IPS-15b (cell line): ENCODE measurements around the gene GRN.

Source experiments
- H3K27me3 ChIP-seq: one replicate; pipeline ENCODE4 v1.6.1; 2013; ENCODE audit warnings: low read length; ENCODE audit not compliant: control insufficient read depth, insufficient read depth
- H3K36me3 ChIP-seq: one replicate; pipeline ENCODE4 v1.6.1; 2013; ENCODE audit warnings: low read length; ENCODE audit not compliant: control insufficient read depth, insufficient read depth
- H3K4me1 ChIP-seq: one replicate; pipeline ENCODE4 v1.6.1; 2013; ENCODE audit warnings: mild to moderate bottlenecking, low read length; ENCODE audit not compliant: control insufficient read depth, insufficient read depth
- H3K4me3 ChIP-seq: one replicate; pipeline ENCODE4 v1.5.1; 2013; ENCODE audit warnings: low read depth, low read length
- H3K9ac ChIP-seq: one replicate; pipeline ENCODE4 v1.6.1; 2013; ENCODE audit warnings: low read depth, mild to moderate bottlenecking, low read length
- H3K9me3 ChIP-seq: one replicate; pipeline ENCODE4 v1.6.1; 2013; ENCODE audit warnings: mild to moderate bottlenecking, low read length; ENCODE audit not compliant: control insufficient read depth, insufficient read depth

Gene GRN

DNA sequence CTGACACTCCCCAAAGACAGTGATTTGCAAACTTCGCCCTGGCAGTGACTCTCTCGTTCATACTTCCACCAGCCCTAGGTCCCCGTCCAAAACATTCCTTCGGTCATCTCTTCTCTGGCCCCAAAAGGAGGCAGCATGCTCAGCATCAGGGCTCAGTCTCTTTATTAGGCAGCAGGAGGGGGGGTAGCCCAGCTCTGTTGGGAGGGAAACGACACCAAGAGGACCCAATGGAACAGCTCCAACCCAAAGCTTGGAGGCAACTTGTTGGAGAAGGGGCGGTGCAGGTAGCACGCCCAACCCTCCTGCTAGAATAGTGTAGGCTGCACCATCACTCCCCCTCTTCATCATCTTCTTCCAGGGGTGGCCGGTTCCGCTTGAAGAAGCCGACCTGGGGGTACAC is 26.9 kb downstream of the GRN start:
- Histone ChIP-seq H3K4me1 (no peaks in the 10 kb centered on the region), H3K36me3 (no peaks in the 10 kb centered on the region), H3K4me3 (no peak overlapping the region), H3K9ac (no peak overlapping the region), H3K27me3 (peaks cover 2% of the 10 kb centered on the region), H3K9me3 (no peaks in the 10 kb centered on the region)

- peaks cover 2% of the 10 kb centered on the region for H3K27me3 ChIP-seq
- H3K9ac ChIP-seq: no peak overlapping the region
- H3K4me1 ChIP-seq: no peaks in the 10 kb centered on the region
- no peaks in the 10 kb centered on the region for H3K9me3 ChIP-seq
- peak overlapping the region; percentile 37 for H3K4me3 ChIP-seq
- no peaks in the 10 kb centered on the region for H3K36me3 ChIP-seq
These were observed 29.4 kb downstream of the GRN start for GRCh38 chr17:44374306-44375195.

DNA sequence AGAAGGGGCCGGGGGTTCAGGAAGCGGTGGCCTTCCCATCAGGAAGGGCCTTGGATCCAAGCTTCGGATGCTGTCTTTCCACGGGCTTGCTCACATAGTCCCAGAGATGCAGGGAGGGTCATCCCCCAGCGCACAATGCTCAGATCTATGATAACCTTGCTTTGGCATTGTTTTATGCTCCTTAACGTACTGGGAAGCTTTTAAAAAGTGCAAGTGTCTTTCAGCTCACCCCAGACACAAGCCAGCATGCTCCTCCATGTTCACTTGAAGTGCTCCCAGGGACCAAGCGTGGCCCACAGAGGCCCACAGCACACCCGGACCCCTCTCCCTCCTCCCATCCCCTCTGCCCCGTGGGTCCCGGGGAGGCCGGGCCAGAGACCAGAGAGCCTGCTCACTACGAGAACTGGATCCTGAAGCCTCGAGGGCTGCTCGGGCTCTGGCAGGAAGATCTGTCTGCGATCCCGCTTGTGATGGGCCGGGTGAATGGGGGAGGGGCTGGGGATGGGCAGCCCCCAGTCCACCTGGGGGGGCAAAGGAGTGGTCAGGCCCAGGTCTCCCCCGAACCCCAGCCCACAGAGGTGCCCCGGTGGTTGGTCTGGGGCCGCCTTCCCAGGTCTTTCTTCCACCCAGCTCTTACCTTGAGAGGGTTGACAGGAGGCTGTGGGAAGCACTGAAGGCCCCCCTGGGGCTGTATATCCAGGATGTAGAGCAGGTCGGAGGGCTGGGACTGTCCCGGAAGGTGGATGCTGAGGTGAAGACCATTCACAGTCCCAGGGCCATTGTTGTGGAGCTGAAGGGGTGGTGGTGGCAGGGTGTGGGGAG is 30.3 kb downstream of the GRN start:
- H3K4me3 ChIP-seq: peak overlapping the region; percentile 37
- no peaks in the 10 kb centered on the region for H3K36me3 ChIP-seq
- H3K9ac ChIP-seq: no peak overlapping the region
- H3K27me3 ChIP-seq: peaks cover 2% of the 10 kb centered on the region
- no peaks in the 10 kb centered on the region for H3K9me3 ChIP-seq
- no peaks in the 10 kb centered on the region for H3K4me1 ChIP-seq

DNA sequence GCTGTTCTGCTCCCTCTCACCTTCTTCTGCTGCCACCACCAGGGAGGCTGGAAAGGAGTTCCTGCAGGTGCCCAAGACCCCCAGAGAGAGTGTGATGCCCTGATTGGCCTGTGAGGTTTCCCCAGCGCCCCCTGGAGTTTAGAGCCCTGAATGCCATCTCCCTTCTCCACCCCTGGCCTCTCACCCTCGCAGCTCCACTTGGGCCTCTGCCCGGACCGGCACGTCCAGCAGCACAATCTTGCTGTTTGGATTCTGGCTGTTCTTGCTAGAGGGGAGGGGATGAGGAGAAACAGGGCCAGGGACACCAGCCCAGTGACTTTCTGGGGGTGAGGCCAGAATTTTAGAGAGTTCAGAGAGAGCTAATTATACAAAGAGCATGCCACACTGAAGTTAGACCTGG is 31.0 kb downstream of the GRN start:
- Histone ChIP-seq H3K9ac (no peak overlapping the region), H3K4me3 (peak overlapping the region; percentile 14), H3K27me3 (peaks cover 2% of the 10 kb centered on the region), H3K4me1 (no peaks in the 10 kb centered on the region), H3K36me3 (no peaks in the 10 kb centered on the region), H3K9me3 (no peaks in the 10 kb centered on the region)

DNA sequence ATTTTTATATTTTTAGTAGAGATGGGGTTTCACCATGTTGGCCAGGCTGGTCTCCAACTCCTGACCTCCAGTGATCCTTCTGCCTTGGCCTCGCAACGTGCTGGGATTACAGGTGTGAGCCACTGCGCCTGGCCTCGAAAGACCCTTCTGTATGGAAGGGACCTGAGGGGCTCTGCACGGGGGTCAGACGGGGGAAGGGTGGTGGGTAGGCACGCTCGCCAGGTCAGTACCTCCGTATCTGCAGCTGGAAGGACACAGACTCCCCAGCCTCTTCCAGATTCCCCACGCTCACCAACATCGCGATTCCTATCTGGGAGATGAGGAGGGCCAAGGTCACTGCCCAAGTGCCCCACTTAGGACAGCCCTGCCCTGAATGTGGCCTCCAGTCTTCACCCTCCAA is 31.7 kb downstream of the GRN start:
- Histone ChIP-seq H3K27me3 (peaks cover 2% of the 10 kb centered on the region), H3K36me3 (no peaks in the 10 kb centered on the region), H3K9ac (no peak overlapping the region), H3K9me3 (no peaks in the 10 kb centered on the region), H3K4me3 (no peak overlapping the region), H3K4me1 (no peaks in the 10 kb centered on the region)

DNA sequence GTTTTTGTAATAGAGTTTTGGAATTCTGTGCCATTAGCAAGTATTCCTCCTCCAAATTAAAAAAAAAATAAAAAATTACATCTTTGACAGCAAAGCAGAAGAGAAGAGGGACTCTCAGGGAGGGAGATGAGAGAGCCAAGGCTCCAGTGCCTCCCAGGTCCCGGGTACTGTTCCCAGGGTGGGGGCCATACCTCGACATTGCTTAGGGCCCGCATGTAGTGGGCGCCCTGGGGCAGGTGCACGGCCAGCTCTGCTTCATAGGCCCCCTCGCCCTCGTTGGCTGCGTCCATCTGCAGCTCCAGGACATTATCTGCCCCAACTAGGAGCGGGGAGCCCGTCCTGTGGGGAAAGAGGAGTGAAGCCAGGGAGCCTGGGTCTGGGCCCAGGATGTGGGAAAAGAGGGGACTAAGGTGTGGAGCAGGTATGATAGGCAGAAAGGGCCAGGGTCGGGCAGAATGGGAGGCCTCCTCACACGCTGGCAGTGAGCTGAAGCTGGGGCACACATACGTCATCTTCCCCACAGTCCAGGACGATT is 33.1 kb downstream of the GRN start:
- Histone ChIP-seq H3K9ac (no peak overlapping the region), H3K4me1 (no peaks in the 10 kb centered on the region), H3K4me3 (no peak overlapping the region), H3K27me3 (peaks cover 8% of the 10 kb centered on the region), H3K9me3 (no peaks in the 10 kb centered on the region), H3K36me3 (no peaks in the 10 kb centered on the region)

DNA sequence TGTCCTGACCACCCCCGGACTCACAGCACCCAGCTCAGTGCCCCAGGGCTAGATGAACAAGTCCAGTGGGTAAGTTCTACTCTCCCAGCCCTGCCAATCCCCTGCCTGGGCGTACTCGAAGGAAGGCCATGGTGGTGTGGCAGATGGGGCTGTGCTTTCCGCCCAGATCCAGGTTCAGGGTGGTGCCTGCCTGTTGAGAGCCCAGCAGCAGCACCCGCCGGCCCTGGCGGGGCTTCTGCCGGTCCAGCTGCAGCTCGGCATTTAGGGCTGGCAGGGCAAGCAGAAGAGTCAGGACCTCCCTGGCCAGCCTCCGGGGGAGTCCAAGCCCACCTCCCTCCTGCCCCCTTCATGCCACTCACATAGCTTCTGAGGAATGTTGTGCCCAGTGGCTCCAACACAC is 34.8 kb downstream of the GRN start:
- peaks cover 23% of the 10 kb centered on the region for H3K27me3 ChIP-seq
- no peak overlapping the region for H3K4me3 ChIP-seq
- H3K4me1 ChIP-seq: peaks cover 2% of the 10 kb centered on the region
- no peak overlapping the region for H3K9ac ChIP-seq
- H3K36me3 ChIP-seq: no peaks in the 10 kb centered on the region
- no peaks in the 10 kb centered on the region for H3K9me3 ChIP-seq

- Histone ChIP-seq H3K36me3 (no peaks in the 10 kb centered on the region), H3K4me3 (no peak overlapping the region)
These were observed 35.7 kb downstream of the GRN start for GRCh38 chr17:44380767-44381166.

DNA sequence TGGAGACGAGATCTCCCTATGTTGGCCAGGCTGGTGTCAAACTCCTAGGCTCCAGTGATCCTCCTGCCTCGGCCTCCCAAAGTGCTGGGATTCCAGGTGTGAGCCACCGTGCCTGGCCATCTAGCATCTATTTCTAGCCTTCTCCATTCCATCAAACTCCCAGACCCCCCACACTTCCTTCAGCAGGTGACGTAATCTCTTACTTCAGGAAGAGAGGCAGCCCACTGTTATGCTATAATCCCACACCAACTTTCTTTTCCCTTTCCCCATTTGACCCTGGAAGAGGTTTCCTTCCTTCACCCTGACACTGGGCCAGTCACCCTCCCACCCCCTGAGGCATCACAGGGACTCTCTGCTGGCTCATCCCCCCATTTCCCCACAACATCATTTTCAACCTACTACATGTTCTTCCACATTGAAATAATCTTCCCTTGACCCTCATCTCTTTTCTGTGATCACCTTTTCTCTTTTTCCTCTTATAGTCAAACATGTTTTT is 36.8 kb downstream of the GRN start:
- Histone ChIP-seq H3K36me3 (no peaks in the 10 kb centered on the region), H3K4me1 (peaks cover 2% of the 10 kb centered on the region), H3K9ac (no peak overlapping the region), H3K27me3 (peaks cover 38% of the 10 kb centered on the region), H3K9me3 (no peaks in the 10 kb centered on the region), H3K4me3 (no peak overlapping the region)

More at GRCh38 chr17:44380767-44381166, 35.7 kb downstream of the GRN start:
- H3K27me3 ChIP-seq: peaks cover 27% of the 10 kb centered on the region
- H3K4me1 ChIP-seq: peaks cover 2% of the 10 kb centered on the region
- H3K9ac ChIP-seq: no peak overlapping the region
- no peaks in the 10 kb centered on the region for H3K9me3 ChIP-seq

DNA sequence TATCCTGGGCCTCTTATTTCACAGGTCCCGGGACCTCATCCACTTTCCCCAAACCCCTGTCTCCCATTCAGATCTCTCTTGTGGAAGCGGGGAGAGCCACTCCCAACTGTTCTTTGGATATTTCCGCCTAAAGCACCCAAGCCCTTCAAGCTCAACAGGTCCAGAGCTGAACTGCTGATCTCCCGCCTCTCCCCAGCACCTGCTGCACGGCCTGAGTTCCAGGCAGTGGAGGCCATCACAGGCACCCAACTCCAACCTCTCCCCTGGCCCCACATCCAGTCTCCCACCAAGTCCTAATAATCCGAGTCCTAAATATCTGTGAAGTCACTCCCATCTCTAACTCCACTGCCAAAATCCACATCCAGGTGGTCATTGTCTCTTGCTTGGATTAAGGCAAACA is 37.8 kb downstream of the GRN start:
- H3K27me3 ChIP-seq: peaks cover 39% of the 10 kb centered on the region
- no peaks in the 10 kb centered on the region for H3K36me3 ChIP-seq
- no peak overlapping the region for H3K9ac ChIP-seq
- H3K9me3 ChIP-seq: no peaks in the 10 kb centered on the region
- peaks cover 2% of the 10 kb centered on the region for H3K4me1 ChIP-seq
- no peak overlapping the region for H3K4me3 ChIP-seq

DNA sequence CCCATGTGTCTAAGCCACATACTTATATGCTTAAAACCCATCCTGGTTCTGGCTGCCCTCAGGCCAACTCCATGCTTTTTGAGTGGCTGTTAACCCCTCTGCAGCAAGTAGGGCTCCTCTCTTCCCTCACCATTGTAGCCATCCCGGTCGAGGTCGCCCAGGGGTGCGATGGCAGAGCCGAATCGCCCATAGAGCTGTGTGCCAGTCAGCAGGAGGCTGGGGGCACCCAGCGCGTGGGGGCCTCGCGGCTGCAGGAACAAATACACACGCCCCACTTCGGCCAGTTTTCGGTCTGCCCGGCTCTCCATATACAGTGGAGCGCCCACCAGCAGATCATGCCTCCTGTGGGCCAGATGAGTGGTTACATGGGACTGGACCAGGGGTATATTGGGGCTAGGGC is 38.3 kb downstream of the GRN start:
- H3K9ac ChIP-seq: no peak overlapping the region
- no peaks in the 10 kb centered on the region for H3K36me3 ChIP-seq
- H3K4me3 ChIP-seq: no peak overlapping the region
- H3K4me1 ChIP-seq: peaks cover 2% of the 10 kb centered on the region
- no peaks in the 10 kb centered on the region for H3K9me3 ChIP-seq
- H3K27me3 ChIP-seq: peaks cover 39% of the 10 kb centered on the region
